ENCODE results near the gene CTLA4.

GRCh38 chr2:203894262-203894661 lies 26.7 kb downstream of the CTLA4 start:
- TF ChIP-seq CTCF (IDR thresholded peaks at IDR 0.05) (no peak), POLR2A (IDR thresholded peaks at IDR 0.05) (no peak)
